Thymus (tissue), 11 donors: ENCODE results near the gene ERC1. TPM values are rescaled to one million over a fixed set of nuclear protein-coding genes. Genes with fewer than 3 reads are reported as not detected.
"Not testable (repeated sequence)": the region's sequence is repeated elsewhere in the genome, so short reads cannot be mapped to it uniquely, and the experiment has no call there.

Source experiments
- DNase-seq, 9 donors: peaks; one replicate each; pipeline ENCODE4 v3.0.0-alpha.2; 2013; ENCODE audit warnings: low spot score in 9 of 9, low read depth in 6 of 9, missing footprints in 1 of 9
- H3K27ac ChIP-seq, 2 donors: one replicate each; pipeline ENCODE4 v1.5.1; 2013; ENCODE audit warnings: control low read depth in 1 of 2, low read depth in 1 of 2, low read length in 1 of 2, mild to moderate bottlenecking in 1 of 2, moderate library complexity in 1 of 2
- H3K27me3 ChIP-seq, 2 donors: one replicate each; pipeline ENCODE4 v1.5.1; 2013; ENCODE audit warnings: low read length in 1 of 2; ENCODE audit not compliant: control insufficient read depth in 2 of 2, insufficient read depth in 1 of 2
- H3K36me3 ChIP-seq, 2 donors: one replicate each; pipeline ENCODE4 v1.5.1; 2013; ENCODE audit warnings: low read length in 1 of 2, mild to moderate bottlenecking in 1 of 2, moderate library complexity in 1 of 2; ENCODE audit not compliant: control insufficient read depth in 2 of 2, insufficient read depth in 2 of 2
- H3K4me1 ChIP-seq, 2 donors: one replicate each; pipeline ENCODE4 v1.5.1; 2013; ENCODE audit warnings: low read length in 2 of 2; ENCODE audit not compliant: control insufficient read depth in 2 of 2, insufficient read depth in 2 of 2
- H3K4me3 ChIP-seq, 2 donors: one replicate each; pipeline ENCODE4 v1.5.1; 2013; ENCODE audit warnings: low read length in 2 of 2, control low read depth in 1 of 2, mild to moderate bottlenecking in 1 of 2
- H3K9me3 ChIP-seq, 2 donors: one replicate each; pipeline ENCODE4 v1.5.1; 2013; ENCODE audit warnings: low read length in 1 of 2, mild to moderate bottlenecking in 1 of 2; ENCODE audit not compliant: control insufficient read depth in 2 of 2, insufficient read depth in 1 of 2
- WGBS: extraction: QIAGEN DNeasy Blood & Tissue Kit; methylation state at CpG from one replicate; pipeline ENCODE4 v1.1.7; 2013; 5-methylcytosine and 5-hydroxymethylcytosine counted together
- polyA plus RNA-seq: library from polyadenylated mRNA; stranded (reverse); fragments of 200-250 nt; gene quantifications from one replicate; pipeline ENCODE4 v1.2.3, GENCODE V29; 2013
- total RNA-seq: library from RNA; stranded (reverse); fragments of 120-200 nt; gene quantifications from one replicate; pipeline ENCODE4 v1.2.4, GENCODE V29; 2013
- donor health status: healthy.

Gene ERC1
- total and polyA plus RNA-seq, 2 donors: 4.2 to 13.8 TPM

- WGBS: 96% methylated on average over 4 of the region's 4 CpGs
- Histone ChIP-seq H3K9me3 (no peaks in the 10 kb centered on the region), H3K4me1 (no peaks in the 10 kb centered on the region), H3K36me3 (no peaks in the 10 kb centered on the region), H3K27ac (no peak overlapping the region), H3K4me3 (no peak overlapping the region), H3K27me3 (no peaks in the 10 kb centered on the region)
- DNase-seq: no peak
Measured at GRCh38 chr12:1306817-1307216, 315.8 kb downstream of the ERC1 start.

- Histone ChIP-seq H3K36me3 (no peaks in the 10 kb centered on the region), H3K4me1 (no peaks in the 10 kb centered on the region), H3K27ac (no peak overlapping the region), H3K9me3 (no peaks in the 10 kb centered on the region), H3K4me3 (no peak overlapping the region), H3K27me3 (no peaks in the 10 kb centered on the region)
- DNase-seq: no peak
- 100% methylated on average over 1 of the region's 1 CpG for WGBS
Measured at GRCh38 chr12:1307796-1308195, 316.8 kb downstream of the ERC1 start.

GRCh38 chr12:1309613-1310012, 318.6 kb downstream of the ERC1 start:
- H3K27ac ChIP-seq: no peak overlapping the region
- no peaks in the 10 kb centered on the region for H3K27me3 ChIP-seq
- H3K4me3 ChIP-seq: no peak overlapping the region
- no peaks in the 10 kb centered on the region for H3K9me3 ChIP-seq
- H3K4me1 ChIP-seq: no peaks in the 10 kb centered on the region
- WGBS: 95% methylated on average over 8 of the region's 8 CpGs
- no peaks in the 10 kb centered on the region for H3K36me3 ChIP-seq
- peak in 1 of 9 donors; percentile 24 for DNase-seq

GRCh38 chr12:1310653-1311052, 319.6 kb downstream of the ERC1 start:
- Histone ChIP-seq H3K27me3 (no peaks in the 10 kb centered on the region), H3K4me3 (no peak overlapping the region), H3K27ac (no peak overlapping the region), H3K9me3 (no peaks in the 10 kb centered on the region), H3K36me3 (peaks cover 0 to 3% of the 10 kb centered on the region in 2 donors), H3K4me1 (no peaks in the 10 kb centered on the region)
- 98% methylated on average over 4 of the region's 4 CpGs for WGBS
- no peak for DNase-seq

- Histone ChIP-seq H3K27ac (no peak overlapping the region), H3K36me3 (peaks cover 0 to 3% of the 10 kb centered on the region in 2 donors), H3K27me3 (no peaks in the 10 kb centered on the region), H3K9me3 (no peaks in the 10 kb centered on the region), H3K4me3 (no peak overlapping the region), H3K4me1 (no peaks in the 10 kb centered on the region)
- 92% methylated on average over 1 of the region's 1 CpG for WGBS
- no peak for DNase-seq
Measured at GRCh38 chr12:1311145-1311544, 320.1 kb downstream of the ERC1 start.

GRCh38 chr12:1313906-1314305, 322.9 kb downstream of the ERC1 start:
- no peak for DNase-seq
- Histone ChIP-seq H3K4me3 (no peak overlapping the region), H3K9me3 (no peaks in the 10 kb centered on the region), H3K27ac (no peak overlapping the region), H3K27me3 (no peaks in the 10 kb centered on the region), H3K4me1 (no peaks in the 10 kb centered on the region), H3K36me3 (peaks cover 0 to 3% of the 10 kb centered on the region in 2 donors)
- WGBS: 97% methylated on average over 2 of the region's 2 CpGs

GRCh38 chr12:1314523-1314922, 323.5 kb downstream of the ERC1 start:
- 97% methylated on average over 1 of the region's 1 CpG for WGBS

GRCh38 chr12:1316991-1317390, 326.0 kb downstream of the ERC1 start:
- H3K27ac ChIP-seq, DNase-seq, H3K27me3 ChIP-seq, H3K4me3 ChIP-seq, H3K4me1 ChIP-seq, H3K9me3 ChIP-seq, H3K36me3 ChIP-seq: not testable (repeated sequence)
- 97% methylated on average over 5 of the region's 5 CpGs for WGBS

More at GRCh38 chr12:1314523-1314922, 323.5 kb downstream of the ERC1 start:
- no peak for DNase-seq
- H3K27me3 ChIP-seq: no peaks in the 10 kb centered on the region
- H3K9me3 ChIP-seq: no peaks in the 10 kb centered on the region
- H3K4me1 ChIP-seq: no peaks in the 10 kb centered on the region
- H3K36me3 ChIP-seq: peaks cover 0 to 3% of the 10 kb centered on the region in 2 donors
- H3K4me3 ChIP-seq: no peak overlapping the region
- no peak overlapping the region for H3K27ac ChIP-seq

- peak in 2 of 9 donors; percentile 4 to 19 for DNase-seq
- no peak overlapping the region for H3K4me3 ChIP-seq
- H3K27ac ChIP-seq: no peak overlapping the region
Measured at GRCh38 chr12:1318327-1319031, 327.5 kb downstream of the ERC1 start.

More at GRCh38 chr12:1318327-1319031, 327.5 kb downstream of the ERC1 start:
- Histone ChIP-seq H3K27me3 (no peaks in the 10 kb centered on the region), H3K9me3 (no peaks in the 10 kb centered on the region), H3K4me1 (no peaks in the 10 kb centered on the region), H3K36me3 (peaks cover 0 to 3% of the 10 kb centered on the region in 2 donors)
- 92% methylated on average over 7 of the region's 7 CpGs for WGBS
